K562 (cell line): ENCODE results near the gene FCAMR. TPM values are rescaled to one million over a fixed set of nuclear protein-coding genes. Genes with fewer than 3 reads are reported as not detected.
A peak's percentile ranks its signal among the peaks of the same experiment; 100 is the strongest.

Source experiments
- ATAC-seq: fragments of 200-7000 bp; cut with Tn5 transposase; 3 replicates; pipeline ENCODE4 v1.9.1; 2020; ENCODE audit warnings: moderate library complexity
- BruUV-seq: library from RNA; stranded (reverse); fragments of 400-500 nt; replicated peaks from 2 replicates; lab custom pipeline; 2021; lab: Mats Ljungman, UMichigan
- CTCF ChIA-PET: fragments of 300-600 bp; formaldehyde crosslinking; extraction: SDS; loops from one replicate; lab custom pipeline; 2021; ENCODE audit warnings: low intra/inter-chr PET ratio; lab: Yijun Ruan, JAX
- POLR2A ChIA-PET: fragments of 300-600, 350-650 bp; sonication (Branson Sonifier 250); formaldehyde crosslinking; extraction: SDS; loops from one replicate; lab custom pipeline; 2021; ENCODE audit warnings: antibody characterized with exemption, inconsistent platforms; lab: Yijun Ruan, JAX
- DNase-seq, 4 experiments: peaks; one replicate each; pipeline versions ENCODE4 v3.0.0 to v3.0.0-alpha.2; 2011 to 2018; ENCODE audit warnings: low spot score in 3 of 4, mixed read lengths in 3 of 4; ENCODE audit errors: extremely low read depth in 1 of 4
- FAIRE-seq: peaks from 2 replicates; lab custom pipeline; 2011; peaks lifted over from hg19 to GRCh38; lab: Jason Lieb, UNC
- H2AFZ ChIP-seq: 2 replicates; pipeline ENCODE4 v1.6.0; 2011; ENCODE audit warnings: low read depth, low read length, control low read depth, inconsistent platforms
- H3K27ac ChIP-seq: fragments of 200-600 bp; 3 replicates; pipeline ENCODE4 v1.8.0; 2011; ENCODE audit warnings: low read depth, mild to moderate bottlenecking, control low read depth, inconsistent platforms, low read length, moderate library complexity, mixed read lengths; ENCODE audit errors: extremely low read depth
- H3K27me3 ChIP-seq, 2 experiments: fragments of 300-600 bp in 1 of 2; 2 replicates in 1 of 2; 3 replicates in 1 of 2; pipeline versions ENCODE4 v1.6.0 to v1.8.0; 2011; ENCODE audit warnings: inconsistent platforms in 2 of 2, low read length in 2 of 2, mild to moderate bottlenecking in 1 of 2, mixed read lengths in 1 of 2, moderate library complexity in 1 of 2; ENCODE audit not compliant: control insufficient read depth in 2 of 2, insufficient read depth in 2 of 2
- H3K36me3 ChIP-seq: fragments of 300-600 bp; 3 replicates; pipeline ENCODE4 v1.8.0; 2011; ENCODE audit warnings: mild to moderate bottlenecking, low read length, inconsistent platforms; ENCODE audit not compliant: control insufficient read depth, insufficient read depth
- H3K4me1 ChIP-seq, 2 experiments: fragments of 200-600 bp in 1 of 2; replicated peaks in 1 of 2; 2 replicates in 1 of 2; 3 replicates in 1 of 2; pipeline versions ENCODE4 v1.5.1 to v1.8.0; 2011; ENCODE audit warnings: inconsistent platforms in 2 of 2, low read length in 2 of 2, mild to moderate bottlenecking in 1 of 2, mixed read lengths in 1 of 2, moderate library complexity in 1 of 2; ENCODE audit not compliant: control insufficient read depth in 2 of 2, insufficient read depth in 2 of 2
- H3K4me2 ChIP-seq: 2 replicates; pipeline ENCODE4 v1.6.1; 2011; ENCODE audit warnings: low read length, control low read depth, inconsistent platforms, mixed read lengths; ENCODE audit not compliant: insufficient read depth
- H3K4me3 ChIP-seq: fragments of 200-600 bp; sonication (generic), shearing (Covaris generic); 2 replicates; pipeline ENCODE4 v1.5.1; 2016; ENCODE audit warnings: control low read depth, inconsistent platforms
- H3K79me2 ChIP-seq: fragments of 200-600 bp; 3 replicates; pipeline ENCODE4 v1.8.0; 2011; ENCODE audit warnings: low read length, inconsistent platforms; ENCODE audit not compliant: control insufficient read depth, insufficient read depth
- H3K9ac ChIP-seq, 2 experiments: 2 replicates each; pipeline versions ENCODE4 v1.6.0 to v1.6.1; 2011; ENCODE audit warnings: low read depth in 2 of 2, low read length in 2 of 2, control low read depth in 1 of 2, inconsistent platforms in 1 of 2, mild to moderate bottlenecking in 1 of 2, mixed read lengths in 1 of 2; ENCODE audit not compliant: insufficient read depth in 1 of 2
- H3K9me1 ChIP-seq: one replicate; pipeline ENCODE4 v1.6.0; 2011; ENCODE audit warnings: inconsistent platforms, mild to moderate bottlenecking, low read length, moderate library complexity; ENCODE audit not compliant: control insufficient read depth, insufficient read depth
- H3K9me3 ChIP-seq: replicated peaks from 2 replicates; pipeline ENCODE4 v1.5.1; 2011; ENCODE audit warnings: low read depth, low read length, inconsistent platforms; ENCODE audit not compliant: control insufficient read depth, insufficient read depth
- H4K20me1 ChIP-seq: replicated peaks from 2 replicates; pipeline ENCODE4 v1.6.1; 2011; ENCODE audit warnings: low read length, inconsistent platforms, mixed read lengths; ENCODE audit not compliant: control insufficient read depth, insufficient read depth
- ATF4 ChIP-seq: fragments of 450-650 bp; formaldehyde crosslinking; IDR thresholded peaks from 2 replicates; pipeline ENCODE4 v1.4.0; 2022; ENCODE audit warnings: mild to moderate bottlenecking, moderate library complexity
- BRCA1 ChIP-seq, 2 experiments: fragments of 450-650 bp in 1 of 2; sonication (generic) in 1 of 2; formaldehyde crosslinking in 1 of 2; IDR thresholded peaks; 2 replicates each; pipeline versions ENCODE4 v1.5.0 to v1.6.1; 2017 to 2020; ENCODE audit warnings: mild to moderate bottlenecking in 1 of 2, missing genetic modification reagents in 1 of 2
- CBX3 ChIP-seq, 2 experiments: IDR thresholded peaks; 1 replicate in 1 of 2; 2 replicates in 1 of 2; pipeline ENCODE4 v1.6.1; 2012; ENCODE audit warnings: inconsistent platforms in 2 of 2, low read length in 2 of 2, borderline replicate concordance in 1 of 2, control low read depth in 1 of 2
- CTBP1 ChIP-seq: fragments of 450-650 bp; IDR thresholded peaks from 2 replicates; pipeline ENCODE4 v1.6.1; 2016; ENCODE audit warnings: borderline replicate concordance
- CTCF ChIP-seq, 3 experiments: IDR thresholded peaks in 2 of 3; conservative IDR thresholded peaks in 1 of 3; 2 replicates each; pipeline ENCODE4 v1.5.1; 2011 to 2012; ENCODE audit warnings: low read length in 3 of 3, mild to moderate bottlenecking in 3 of 3, control low read depth in 2 of 3, improper control_type of control experiment in 1 of 3, inconsistent platforms in 1 of 3, low read depth in 1 of 3, mixed read lengths in 1 of 3, moderate library complexity in 1 of 3; ENCODE audit not compliant: insufficient read depth in 2 of 3
- DACH1 ChIP-seq: fragments of 450-650 bp; IDR thresholded peaks from 2 replicates; pipeline ENCODE4 v1.6.1; 2018; ENCODE audit not compliant: partially characterized antibody
- DEAF1 ChIP-seq: fragments of 450-650 bp; formaldehyde crosslinking; IDR thresholded peaks from 2 replicates; pipeline ENCODE4 v1.4.0; 2020; ENCODE audit warnings: mild to moderate bottlenecking, moderate library complexity
- EWSR1 ChIP-seq: fragments of 450-650 bp; IDR thresholded peaks from 2 replicates; pipeline ENCODE4 v1.6.1; 2018; ENCODE audit warnings: borderline replicate concordance, mild to moderate bottlenecking, low read depth, moderate library complexity; ENCODE audit not compliant: partially characterized antibody
- NONO ChIP-seq, 2 experiments: fragments of 200-400 bp in 1 of 2; fragments of 450-650 bp in 1 of 2; formaldehyde crosslinking in 1 of 2; IDR thresholded peaks; 2 replicates each; pipeline ENCODE4 v1.6.1; 2017; ENCODE audit warnings: low read depth in 2 of 2, mild to moderate bottlenecking in 2 of 2, moderate library complexity in 2 of 2, low read length in 1 of 2
- RAD21 ChIP-seq, 2 experiments: fragments of 250-450 bp in 1 of 2; fragments of 450-650 bp in 1 of 2; sonication (Bioruptor Pico) in 1 of 2; formaldehyde crosslinking in 1 of 2; IDR thresholded peaks in 1 of 2; conservative IDR thresholded peaks in 1 of 2; 2 replicates each; pipeline versions ENCODE4 v1.4.0 to v1.8.0; 2020 to 2022; ENCODE audit warnings: mild to moderate bottlenecking in 2 of 2, moderate library complexity in 1 of 2
- RB1 ChIP-seq: fragments of 450-650 bp; IDR thresholded peaks from 2 replicates; pipeline ENCODE4 v1.6.1; 2017; ENCODE audit warnings: low read depth, mild to moderate bottlenecking
- SMC3 ChIP-seq: conservative IDR thresholded peaks from 2 replicates; pipeline ENCODE4 v1.6.1; 2011; ENCODE audit warnings: low read depth, low read length, improper control_type of control experiment; ENCODE audit not compliant: insufficient read depth
- STAG1 ChIP-seq: sonication (generic); formaldehyde crosslinking; IDR thresholded peaks from 2 replicates; pipeline ENCODE4 v1.5.0; 2020; ENCODE audit warnings: missing genetic modification reagents, borderline replicate concordance
- XRCC5 ChIP-seq: fragments of 200-400 bp; formaldehyde crosslinking; IDR thresholded peaks from 2 replicates; pipeline ENCODE4 v1.6.1; 2017; ENCODE audit warnings: low read depth, mild to moderate bottlenecking, low read length
- WGBS: fragments of 100-300 bp; shearing (Covaris generic); methylation state at CpG from one replicate; pipeline ENCODE4 v1.1.6; 2016; ENCODE audit warnings: low coverage, mixed read lengths; ENCODE audit not compliant: insufficient coverage; ENCODE audit errors: missing lambda C conversion rate; 5-methylcytosine and 5-hydroxymethylcytosine counted together
- in situ Hi-C: fragments of 300-500 bp; cut with MboI; formaldehyde crosslinking; loops from 4 replicates; pipeline ENCODE4 v1.15.0; 2018; ENCODE audit warnings: inconsistent platforms, mixed read lengths
- intact Hi-C: fragments of 100-400 bp; cut with micrococcal nuclease; formaldehyde crosslinking; loops from 2 replicates; pipeline ENCODE4 v1.14.2; 2022
- polyA plus RNA-seq, 8 experiments: library from polyadenylated mRNA; depleted of rRNA in 4 of 8; stranded (reverse) in 5 of 8; unstranded in 3 of 8; fragments of >200 nt; fragmentation: Nextera tagmentation in 2 of 8; fragmentation: Illumina TruSeq in 1 of 8; extraction: Ambion mirVana in 2 of 8; extraction: Trizol in 1 of 8; gene quantifications; 2 replicates each; pipeline versions ENCODE4 v1.2.1 to v1.2.3, GENCODE V29; 2011 to 2014; ENCODE audit warnings: inconsistent platforms in 1 of 8, missing spikeins in 1 of 8
- total RNA-seq, 7 experiments: library from RNA; depleted of rRNA in 6 of 7; stranded (reverse); fragments of >200 nt in 6 of 7; fragmentation: Illumina TruSeq in 2 of 7; extraction: Trizol in 2 of 7; gene quantifications; 2 replicates each; pipeline versions ENCODE4 v1.2.1 to v1.2.3, GENCODE V29; 2011 to 2021; ENCODE audit warnings: low replicate concordance in 1 of 7

Gene FCAMR
- total and polyA plus RNA-seq, 9 of the 15 experiments (the other 6 are each of a cell fraction or from before 2014, with no cell fraction given), result not detected

GRCh38 chr1:206912445-206913095, 57.7 kb downstream of the FCAMR start:
- DNase-seq, result peak; percentile 81 to 89 (median 84)
- H3K27me3 ChIP-seq, result peaks cover 45 to 63% of the 10 kb centered on the region in 2 experiments
- H3K9me3 ChIP-seq, result no peaks in the 10 kb centered on the region
- no peak overlapping the region for H2AFZ ChIP-seq
- in situ Hi-C loops, result loop anchor here (5.0 to 25.0 kb wide), 3 partner anchors 175 to 425 kb away; partner anchors contain the start of gene EIF2D
- 0 out of 2 replicates have a peak, but pooled peaks cover 3% of the 10 kb centered on the region for H4K20me1 ChIP-seq
- peaks cover 4 to 12% of the 10 kb centered on the region in 2 experiments; a peak in 3 of 5 replicates for H3K4me1 ChIP-seq
- H3K9me1 ChIP-seq, result no peaks in the 10 kb centered on the region
- no peak overlapping the region for H3K9ac ChIP-seq
- ChIA-PET CTCF (interaction anchor here (0.5 to 3.8 kb wide), 23 partner anchors 20 to 653 kb away, joined by 3 to 43 read pairs (median 5); partner anchors contain the start of genes DYRK3 and IL20), POLR2A (interaction anchor here (0.8 to 1.4 kb wide), 4 partner anchors 20 to 280 kb away, joined by 3 to 5 read pairs (median 4); partner anchors contain the start of gene DYRK3)
- H3K4me2 ChIP-seq, result no peak overlapping the region
- H3K27ac ChIP-seq, result no peak overlapping the region
- H3K36me3 ChIP-seq, result no peaks in the 10 kb centered on the region
- H3K79me2 ChIP-seq, result no peaks in the 10 kb centered on the region
- intact Hi-C loops, result loop anchor here (1.0 to 5.0 kb wide), 8 partner anchors 70 to 585 kb away; partner anchors contain the start of gene CR1
- WGBS, result 12% methylated on average over 7 of the region's 7 CpGs
- BruUV-seq, result no TSS peak
- peak; percentile 99 for FAIRE-seq
- peak; percentile 81 for ATAC-seq
- no peak overlapping the region for H3K4me3 ChIP-seq
- TF ChIP-seq CBX3 (IDR thresholded peaks at IDR 0.05; ENCODE audit: borderline replicate concordance in 1 of 2, low read length in 2 of 2), result peak in 1 of 2 experiments; percentile 50; a peak in 1 of 3 replicates
- peak; percentile 90 to 92 (median 92) for TF ChIP-seq CTCF (IDR thresholded peaks at IDR 0.05 in 2 of 3, conservative IDR thresholded peaks at IDR 0.05 in 1 of 3; ENCODE audit: insufficient read depth in 2 of 3, low read depth in 1 of 3, low read length in 3 of 3)
- no peak for TF ChIP-seq EWSR1
- TF ChIP-seq DEAF1, result peak; percentile 76
- TF ChIP-seq STAG1 (CRISPR knock-in tag), result peak; percentile 90; the same call in 1 of the 2 replicates
- TF ChIP-seq SMC3, result peak; percentile 93
- TF ChIP-seq RB1, result peak; percentile 58; the same call in 1 of the 2 replicates
- TF ChIP-seq RAD21 (CRISPR knock-in tag; conservative IDR thresholded peaks at IDR 0.05 in 1 of 2, IDR thresholded peaks at IDR 0.05 in 1 of 2), result peak; percentile 87 to 94
- peak; percentile 66; the same call in 1 of the 2 replicates for TF ChIP-seq XRCC5
- no peak for TF ChIP-seq BRCA1 (IDR thresholded peaks at IDR 0.05)
- no peak for TF ChIP-seq BRCA1 (CRISPR knock-in tag; IDR thresholded peaks at IDR 0.05)
- no peak for TF ChIP-seq NONO (IDR thresholded peaks at IDR 0.05; ENCODE audit: low read depth in 2 of 2, low read length in 1 of 2)
- TF ChIP-seq DACH1, result peak; percentile 29
- TF ChIP-seq ATF4, result no peak
- peak; percentile 28; the same call in 1 of the 2 replicates for TF ChIP-seq CTBP1
